GM19463 (cell line): ENCODE measurements around the gene SIPA1L3.
"Not testable (repeated sequence)": the region's sequence is repeated elsewhere in the genome, so short reads cannot be mapped to it uniquely, and the experiment has no call there.

ENCODE experiments used
- ATAC-seq: cut with Tn5 transposase; IDR thresholded peaks from one replicate; pipeline ENCODE4 v1.9.1; 2021; ENCODE audit warnings: mild to moderate bottlenecking, moderate library complexity; ENCODE audit not compliant: unreplicated experiment

SIPA1L3 gene

GRCh38 chr19:38018694-38019395 is 111.8 kb downstream of the SIPA1L3 start:
- ATAC-seq: no peak

GRCh38 chr19:38019396-38019724 is 112.4 kb downstream of the SIPA1L3 start:
- ATAC-seq: no peak

- no peak for ATAC-seq
Observed at GRCh38 chr19:38020311-38020710, 113.3 kb downstream of the SIPA1L3 start.

- no peak for ATAC-seq
Observed at GRCh38 chr19:38021352-38021751, 114.3 kb downstream of the SIPA1L3 start.

- ATAC-seq: no peak
Observed at GRCh38 chr19:38022791-38023670, 116.0 kb downstream of the SIPA1L3 start.

GRCh38 chr19:38023671-38024541 is 116.9 kb downstream of the SIPA1L3 start:
- no peak for ATAC-seq

GRCh38 chr19:38024992-38025908 is 118.2 kb downstream of the SIPA1L3 start:
- ATAC-seq: no peak

- no peak for ATAC-seq
Observed at GRCh38 chr19:38025909-38026307, 118.9 kb downstream of the SIPA1L3 start.

GRCh38 chr19:38028913-38029510 is 122.0 kb downstream of the SIPA1L3 start:
- no peak for ATAC-seq

- ATAC-seq: not testable (repeated sequence)
Observed at GRCh38 chr19:38030001-38030400, 123.0 kb downstream of the SIPA1L3 start.

- ATAC-seq: no peak
Observed at GRCh38 chr19:38030686-38031422, 123.8 kb downstream of the SIPA1L3 start.

GRCh38 chr19:38031423-38031770 is 124.4 kb downstream of the SIPA1L3 start:
- no peak for ATAC-seq

GRCh38 chr19:38032151-38032550 is 125.1 kb downstream of the SIPA1L3 start:
- ATAC-seq: no peak

- no peak for ATAC-seq
Observed at GRCh38 chr19:38032951-38033350, 125.9 kb downstream of the SIPA1L3 start.

GRCh38 chr19:38033658-38034491 is 126.9 kb downstream of the SIPA1L3 start:
- ATAC-seq: peak; percentile 70

GRCh38 chr19:38034492-38034860 is 127.5 kb downstream of the SIPA1L3 start:
- no peak for ATAC-seq

GRCh38 chr19:38035515-38036495 is 128.8 kb downstream of the SIPA1L3 start:
- ATAC-seq: no peak
